ENCODE measurements around the gene SLC34A2.

SLC34A2 gene

GRCh38 chr4:25666031-25666630 lies 10.5 kb downstream of the SLC34A2 start:
- Histone ChIP-seq H3K79me2 (ENCODE audit: insufficient read depth, low read length) (no peaks in the 10 kb centered on the region), H3F3A (ENCODE audit: insufficient read depth, low read length) (no peaks in the 10 kb centered on the region), H3K9me3 (ENCODE audit: low read length) (no peaks in the 10 kb centered on the region), H2AFZ (ENCODE audit: low read length) (no peak overlapping the region), H3K4me1 (ENCODE audit: insufficient read depth, low read length, severe bottlenecking) (no peaks in the 10 kb centered on the region), H3K4me2 (ENCODE audit: low read length) (no peak overlapping the region), H3K27me3 (ENCODE audit: insufficient read depth, low read length) (no peaks in the 10 kb centered on the region), H3K36me3 (ENCODE audit: insufficient read depth, low read length) (no peaks in the 10 kb centered on the region), H3K9me2 (ENCODE audit: low read depth, low read length) (no peaks in the 10 kb centered on the region), H3K27ac (ENCODE audit: low read depth, low read length, poor library complexity, severe bottlenecking) (no peak overlapping the region), H3K4me3 (ENCODE audit: low read depth, low read length, poor library complexity, severe bottlenecking) (no peak overlapping the region), H3K9ac (ENCODE audit: low read length) (no peak overlapping the region), H4K20me1 (ENCODE audit: insufficient read depth, low read length) (no peaks in the 10 kb centered on the region)
- TF ChIP-seq EZH2 (IDR thresholded peaks at IDR 0.05; ENCODE audit: borderline replicate concordance, low read length): no peak
- TF ChIP-seq, protein P1, sequence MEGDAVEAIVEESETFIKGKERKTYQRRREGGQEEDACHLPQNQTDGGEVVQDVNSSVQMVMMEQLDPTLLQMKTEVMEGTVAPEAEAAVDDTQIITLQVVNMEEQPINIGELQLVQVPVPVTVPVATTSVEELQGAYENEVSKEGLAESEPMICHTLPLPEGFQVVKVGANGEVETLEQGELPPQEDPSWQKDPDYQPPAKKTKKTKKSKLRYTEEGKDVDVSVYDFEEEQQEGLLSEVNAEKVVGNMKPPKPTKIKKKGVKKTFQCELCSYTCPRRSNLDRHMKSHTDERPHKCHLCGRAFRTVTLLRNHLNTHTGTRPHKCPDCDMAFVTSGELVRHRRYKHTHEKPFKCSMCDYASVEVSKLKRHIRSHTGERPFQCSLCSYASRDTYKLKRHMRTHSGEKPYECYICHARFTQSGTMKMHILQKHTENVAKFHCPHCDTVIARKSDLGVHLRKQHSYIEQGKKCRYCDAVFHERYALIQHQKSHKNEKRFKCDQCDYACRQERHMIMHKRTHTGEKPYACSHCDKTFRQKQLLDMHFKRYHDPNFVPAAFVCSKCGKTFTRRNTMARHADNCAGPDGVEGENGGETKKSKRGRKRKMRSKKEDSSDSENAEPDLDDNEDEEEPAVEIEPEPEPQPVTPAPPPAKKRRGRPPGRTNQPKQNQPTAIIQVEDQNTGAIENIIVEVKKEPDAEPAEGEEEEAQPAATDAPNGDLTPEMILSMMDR (IDR thresholded peaks at IDR 0.05; ENCODE audit: low read length): no peak

- Histone ChIP-seq H3F3A (ENCODE audit: insufficient read depth, low read length) (no peaks in the 10 kb centered on the region), H3K9me3 (ENCODE audit: low read length) (no peaks in the 10 kb centered on the region), H3K4me1 (ENCODE audit: insufficient read depth, low read length, severe bottlenecking) (no peaks in the 10 kb centered on the region), H4K20me1 (ENCODE audit: insufficient read depth, low read length) (no peaks in the 10 kb centered on the region), H3K4me2 (ENCODE audit: low read length) (no peak overlapping the region), H3K27me3 (ENCODE audit: insufficient read depth, low read length) (no peaks in the 10 kb centered on the region), H3K9ac (ENCODE audit: low read length) (no peak overlapping the region), H3K27ac (ENCODE audit: low read depth, low read length, poor library complexity, severe bottlenecking) (no peak overlapping the region), H2AFZ (ENCODE audit: low read length) (no peak overlapping the region), H3K36me3 (ENCODE audit: insufficient read depth, low read length) (no peaks in the 10 kb centered on the region), H3K4me3 (ENCODE audit: low read depth, low read length, poor library complexity, severe bottlenecking) (no peak overlapping the region), H3K79me2 (ENCODE audit: insufficient read depth, low read length) (no peaks in the 10 kb centered on the region), H3K9me2 (ENCODE audit: low read depth, low read length) (no peaks in the 10 kb centered on the region)
- TF ChIP-seq, protein P1 (IDR thresholded peaks at IDR 0.05; ENCODE audit: low read length): no peak
- no peak for TF ChIP-seq EZH2 (IDR thresholded peaks at IDR 0.05; ENCODE audit: borderline replicate concordance, low read length)
Observed at GRCh38 chr4:25667931-25668557, 12.4 kb downstream of the SLC34A2 start.

GRCh38 chr4:25670991-25671390 lies 15.3 kb downstream of the SLC34A2 start:
- Histone ChIP-seq H3K27ac (ENCODE audit: low read depth, low read length, poor library complexity, severe bottlenecking) (no peak overlapping the region), H3K79me2 (ENCODE audit: insufficient read depth, low read length) (no peaks in the 10 kb centered on the region), H3K9ac (ENCODE audit: low read length) (no peak overlapping the region), H3K4me3 (ENCODE audit: low read depth, low read length, poor library complexity, severe bottlenecking) (no peak overlapping the region), H4K20me1 (ENCODE audit: insufficient read depth, low read length) (no peaks in the 10 kb centered on the region), H3F3A (ENCODE audit: insufficient read depth, low read length) (no peaks in the 10 kb centered on the region), H3K4me1 (ENCODE audit: insufficient read depth, low read length, severe bottlenecking) (no peaks in the 10 kb centered on the region), H3K9me3 (ENCODE audit: low read length) (no peaks in the 10 kb centered on the region), H3K9me2 (ENCODE audit: low read depth, low read length) (no peaks in the 10 kb centered on the region), H3K36me3 (ENCODE audit: insufficient read depth, low read length) (no peaks in the 10 kb centered on the region), H3K4me2 (ENCODE audit: low read length) (no peak overlapping the region), H3K27me3 (ENCODE audit: insufficient read depth, low read length) (no peaks in the 10 kb centered on the region), H2AFZ (ENCODE audit: low read length) (no peak overlapping the region)
- TF ChIP-seq, protein P1 (IDR thresholded peaks at IDR 0.05; ENCODE audit: low read length): no peak
- TF ChIP-seq EZH2 (IDR thresholded peaks at IDR 0.05; ENCODE audit: borderline replicate concordance, low read length): no peak

Measured in OCI-LY1 (cell line).